Left lung (tissue), 10 donors: ENCODE data around the gene F2R. TPM values are rescaled to one million over a fixed set of nuclear protein-coding genes. Genes with fewer than 3 reads are reported as not detected.

Source experiments
- ATAC-seq: fragments of 200-7000 bp; cut with Tn5 transposase; one replicate; pipeline ENCODE4 v1.9.1; 2020; ENCODE audit warnings: moderate library complexity
- DNase-seq, 4 donors: peaks; one replicate each; pipeline ENCODE4 v3.0.0-alpha.2; 2013 to 2020
- H3K27ac ChIP-seq, 2 donors: fragments of 200-600 bp; sonication (generic) in 1 of 2; one replicate each; pipeline versions ENCODE4 v1.5.0 to v1.8.0; 2020 to 2021
- H3K27me3 ChIP-seq, 2 donors: fragments of 200-600 bp; sonication (generic) in 1 of 2; one replicate each; pipeline versions ENCODE4 v1.5.0 to v1.8.0; 2020 to 2021
- H3K36me3 ChIP-seq, 2 donors: fragments of 200-600 bp; sonication (generic) in 1 of 2; one replicate each; pipeline versions ENCODE4 v1.5.0 to v1.8.0; 2020 to 2021
- H3K4me1 ChIP-seq, 2 donors: fragments of 200-600 bp; one replicate each; pipeline ENCODE4 v1.8.0; 2021
- H3K4me3 ChIP-seq, 2 donors: fragments of 200-600 bp; sonication (generic) in 1 of 2; one replicate each; pipeline versions ENCODE4 v1.5.0 to v1.8.0; 2020 to 2021; ENCODE audit warnings: mild to moderate bottlenecking in 1 of 2
- H3K9me3 ChIP-seq, 2 donors: fragments of 200-600 bp; sonication (generic) in 1 of 2; one replicate each; pipeline versions ENCODE4 v1.5.0 to v1.8.0; 2020 to 2021
- intact Hi-C, 2 donors: fragments of 100-400 bp; cut with DNase I; formaldehyde crosslinking; loops; one replicate each; pipeline versions ENCODE4 v1.11.2 to v1.14.2; 2022
- polyA plus RNA-seq, 6 donors: library from polyadenylated mRNA; unstranded; fragments of 120-200 nt; gene quantifications; one replicate each; pipeline ENCODE4 v1.2.1, GENCODE V29; 2013; ENCODE audit not compliant: insufficient read length in 6 of 6
- total RNA-seq, 2 donors: library from RNA; stranded (reverse); fragmentation: NEBNext Ultra II Directional; extraction: Animal tissue kit (Norgen Biotek cat#: 25700); gene quantifications; one replicate each; pipeline ENCODE4 v1.2.1, GENCODE V29; 2021
- TF ChIP-seq, protein P1 (sequence below), 2 donors: fragments of 200-600 bp; sonication (generic) in 1 of 2; IDR thresholded peaks; one replicate each; pipeline versions ENCODE4 v1.5.0 to v1.8.0; 2021; ENCODE audit warnings: antibody characterized with exemption in 2 of 2
- donor health status: DM: no; HTN: yes; CAD: no.
- donor health status: DM: no; HTN: no; CAD: no.

Gene F2R
- total and polyA plus RNA-seq, 8 donors = 21.2 to 54.4 (median 42.6) TPM

GRCh38 chr5:76672242-76672641 is 43.7 kb upstream of the F2R start:
- no peak for ATAC-seq
- TF ChIP-seq, protein P1, sequence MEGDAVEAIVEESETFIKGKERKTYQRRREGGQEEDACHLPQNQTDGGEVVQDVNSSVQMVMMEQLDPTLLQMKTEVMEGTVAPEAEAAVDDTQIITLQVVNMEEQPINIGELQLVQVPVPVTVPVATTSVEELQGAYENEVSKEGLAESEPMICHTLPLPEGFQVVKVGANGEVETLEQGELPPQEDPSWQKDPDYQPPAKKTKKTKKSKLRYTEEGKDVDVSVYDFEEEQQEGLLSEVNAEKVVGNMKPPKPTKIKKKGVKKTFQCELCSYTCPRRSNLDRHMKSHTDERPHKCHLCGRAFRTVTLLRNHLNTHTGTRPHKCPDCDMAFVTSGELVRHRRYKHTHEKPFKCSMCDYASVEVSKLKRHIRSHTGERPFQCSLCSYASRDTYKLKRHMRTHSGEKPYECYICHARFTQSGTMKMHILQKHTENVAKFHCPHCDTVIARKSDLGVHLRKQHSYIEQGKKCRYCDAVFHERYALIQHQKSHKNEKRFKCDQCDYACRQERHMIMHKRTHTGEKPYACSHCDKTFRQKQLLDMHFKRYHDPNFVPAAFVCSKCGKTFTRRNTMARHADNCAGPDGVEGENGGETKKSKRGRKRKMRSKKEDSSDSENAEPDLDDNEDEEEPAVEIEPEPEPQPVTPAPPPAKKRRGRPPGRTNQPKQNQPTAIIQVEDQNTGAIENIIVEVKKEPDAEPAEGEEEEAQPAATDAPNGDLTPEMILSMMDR (IDR thresholded peaks at IDR 0.05) = no peak
- intact Hi-C loops = no loop called here
- Histone ChIP-seq H3K4me3 (no peak overlapping the region), H3K4me1 (no peaks in the 10 kb centered on the region), H3K27me3 (no peaks in the 10 kb centered on the region), H3K36me3 (peaks cover 0 to 45% of the 10 kb centered on the region in 2 donors), H3K9me3 (no peaks in the 10 kb centered on the region), H3K27ac (peak overlapping the region in 1 of 2 donors; percentile 29)
- DNase-seq = no peak

DNA sequence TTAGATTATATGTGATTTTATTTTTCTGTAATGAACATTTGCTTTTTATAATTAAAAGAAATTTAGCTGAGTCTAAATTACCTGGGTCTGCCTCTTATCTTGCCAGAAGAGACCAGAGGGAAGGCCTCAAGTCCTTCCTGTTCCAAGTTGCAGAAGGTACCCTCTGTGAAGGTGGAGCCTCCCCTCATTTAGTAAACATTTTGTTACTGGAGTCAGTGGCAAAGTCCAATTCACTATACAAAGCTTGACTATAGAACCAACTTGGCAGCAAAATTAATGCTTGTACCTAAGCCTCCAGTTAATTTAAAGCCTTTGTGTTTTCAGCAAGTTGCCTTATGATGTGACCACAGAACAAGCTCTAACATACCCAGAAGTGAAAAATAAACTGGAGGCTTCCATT is 42.8 kb upstream of the F2R start:
- TF ChIP-seq, protein P1 (IDR thresholded peaks at IDR 0.05) = no peak
- H3K36me3 ChIP-seq = peaks cover 0 to 52% of the 10 kb centered on the region in 2 donors

DNA sequence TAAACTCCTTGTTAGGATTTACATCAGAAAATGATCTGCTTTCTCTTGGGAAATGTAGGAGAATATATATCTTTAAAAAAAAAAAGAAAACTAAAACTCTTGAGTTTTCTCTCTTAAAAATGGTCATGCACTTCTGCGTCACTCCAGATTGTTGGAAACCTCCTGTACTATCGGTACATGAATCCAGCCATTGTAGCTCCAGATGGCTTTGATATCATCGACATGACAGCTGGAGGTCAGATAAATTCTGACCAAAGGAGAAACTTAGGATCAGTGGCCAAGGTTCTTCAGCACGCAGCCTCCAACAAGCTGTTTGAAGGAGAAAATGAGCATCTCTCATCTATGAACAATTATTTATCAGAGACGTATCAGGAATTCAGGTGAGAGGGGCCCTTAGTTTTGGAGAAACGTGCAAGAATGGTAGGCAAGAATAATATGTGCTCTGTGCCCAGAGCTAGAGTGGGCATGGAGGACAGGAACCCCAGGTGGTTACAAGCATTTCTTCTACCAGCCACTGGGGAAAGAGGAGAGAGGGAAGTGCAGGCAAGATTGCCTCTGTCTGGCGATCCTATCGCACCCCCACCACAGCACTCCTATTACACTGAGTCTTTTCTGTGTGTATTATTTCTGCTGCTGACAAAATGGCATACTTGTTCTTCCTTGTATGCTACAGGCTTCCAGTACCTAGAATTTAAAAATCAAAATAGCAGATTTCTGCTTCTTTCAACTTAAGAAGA is 41.4 kb upstream of the F2R start:
- Histone ChIP-seq H3K27ac (no peak overlapping the region), H3K4me1 (no peaks in the 10 kb centered on the region), H3K36me3 (peaks cover 0 to 49% of the 10 kb centered on the region in 2 donors), H3K9me3 (no peaks in the 10 kb centered on the region), H3K27me3 (no peaks in the 10 kb centered on the region), H3K4me3 (no peak overlapping the region)
- no peak for ATAC-seq
- TF ChIP-seq, protein P1 (IDR thresholded peaks at IDR 0.05) = no peak
- intact Hi-C loops = no loop called here
- DNase-seq = no peak

More for the DNA sequence above, 42.8 kb upstream of the F2R start:
- H3K4me1 ChIP-seq = no peaks in the 10 kb centered on the region
- no peaks in the 10 kb centered on the region for H3K9me3 ChIP-seq
- no peaks in the 10 kb centered on the region for H3K27me3 ChIP-seq
- no peak overlapping the region for H3K27ac ChIP-seq
- DNase-seq (no peak), ATAC-seq (no peak)
- no peak overlapping the region for H3K4me3 ChIP-seq
- intact Hi-C loops = no loop called here

DNA sequence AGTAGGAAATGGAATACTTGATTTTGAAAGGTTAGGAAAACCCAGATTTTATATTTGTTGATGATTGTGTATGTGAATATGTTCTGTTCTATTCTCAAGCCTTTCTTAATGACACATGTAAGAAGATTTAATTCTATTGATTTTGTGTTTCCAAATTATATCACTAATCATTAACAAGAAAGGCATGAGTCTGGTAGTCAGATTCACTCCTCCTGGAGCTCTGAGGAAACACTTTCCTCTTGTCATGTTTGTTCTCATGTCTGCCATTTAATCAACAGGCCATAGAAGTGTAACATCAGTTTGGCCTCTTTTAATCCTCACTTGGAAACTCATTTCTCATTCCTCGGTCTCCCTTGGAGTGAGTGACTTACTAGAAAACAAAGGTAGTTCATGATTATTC is 40.6 kb upstream of the F2R start:
- intact Hi-C loops = no loop called here
- Histone ChIP-seq H3K36me3 (peaks cover 0 to 40% of the 10 kb centered on the region in 2 donors), H3K4me1 (no peaks in the 10 kb centered on the region), H3K9me3 (no peaks in the 10 kb centered on the region), H3K27me3 (no peaks in the 10 kb centered on the region), H3K27ac (no peak overlapping the region), H3K4me3 (no peak overlapping the region)
- TF ChIP-seq, protein P1 (IDR thresholded peaks at IDR 0.05) = no peak
- no peak for ATAC-seq
- DNase-seq = no peak

- intact Hi-C loops = no loop called here
- TF ChIP-seq, protein P1 (IDR thresholded peaks at IDR 0.05) = no peak
- no peaks in the 10 kb centered on the region for H3K4me1 ChIP-seq
- DNase-seq (no peak), ATAC-seq (no peak)
- no peaks in the 10 kb centered on the region for H3K9me3 ChIP-seq
- no peaks in the 10 kb centered on the region for H3K27me3 ChIP-seq
- H3K4me3 ChIP-seq = no peak overlapping the region
- peaks cover 0 to 36% of the 10 kb centered on the region in 2 donors for H3K36me3 ChIP-seq
- no peak overlapping the region for H3K27ac ChIP-seq
Observed at GRCh38 chr5:76677849-76678472, 38.0 kb upstream of the F2R start.
